HG03354 (cell line): ENCODE measurements around the gene PLP1.
A peak's percentile ranks its signal among the peaks of the same experiment; 100 is the strongest.
"Not testable (repeated sequence)": the region's sequence is repeated elsewhere in the genome, so short reads cannot be mapped to it uniquely, and the experiment has no call there.

Experiments used
- ATAC-seq: cut with Tn5 transposase; IDR thresholded peaks from one replicate; pipeline ENCODE4 v1.9.1; 2021; ENCODE audit warnings: mild to moderate bottlenecking; ENCODE audit not compliant: unreplicated experiment, poor library complexity, severe bottlenecking

PLP1 gene

GRCh38 chrX:103779141-103779789, 2.6 kb downstream of the PLP1 start:
- no peak for ATAC-seq

- ATAC-seq: no peak
Observed at GRCh38 chrX:103780336-103781061, 3.9 kb downstream of the PLP1 start.

- ATAC-seq: no peak
Observed at GRCh38 chrX:103781062-103781402, 4.4 kb downstream of the PLP1 start.

GRCh38 chrX:103781706-103782105, 5.1 kb downstream of the PLP1 start:
- no peak for ATAC-seq

- ATAC-seq: no peak
Observed at GRCh38 chrX:103782640-103783039, 6.0 kb downstream of the PLP1 start.

- ATAC-seq: no peak
Observed at GRCh38 chrX:103783196-103783595, 6.6 kb downstream of the PLP1 start.

- ATAC-seq: no peak
Observed at GRCh38 chrX:103783971-103784370, 7.3 kb downstream of the PLP1 start.

GRCh38 chrX:103789004-103789403, 12.4 kb downstream of the PLP1 start:
- peak; percentile 88 for ATAC-seq

GRCh38 chrX:103791228-103791627, 14.6 kb downstream of the PLP1 start:
- ATAC-seq: no peak

GRCh38 chrX:103791826-103792485, 15.3 kb downstream of the PLP1 start:
- no peak for ATAC-seq

GRCh38 chrX:103792916-103793544, 16.4 kb downstream of the PLP1 start:
- ATAC-seq: no peak

GRCh38 chrX:103793545-103793940, 16.9 kb downstream of the PLP1 start:
- ATAC-seq: no peak

GRCh38 chrX:103794119-103794518, 17.5 kb downstream of the PLP1 start:
- no peak for ATAC-seq

GRCh38 chrX:103797691-103798090, 21.1 kb downstream of the PLP1 start:
- ATAC-seq: no peak

- ATAC-seq: no peak
Observed at GRCh38 chrX:103800318-103800717, 23.7 kb downstream of the PLP1 start.

GRCh38 chrX:103805860-103806259, 29.2 kb downstream of the PLP1 start:
- no peak for ATAC-seq

- ATAC-seq: no peak
Observed at GRCh38 chrX:103806862-103807474, 30.3 kb downstream of the PLP1 start.

GRCh38 chrX:103811858-103812257, 35.2 kb downstream of the PLP1 start:
- no peak for ATAC-seq

GRCh38 chrX:103817101-103817500, 40.5 kb downstream of the PLP1 start:
- ATAC-seq: not testable (repeated sequence)

- peak; percentile 74 for ATAC-seq
Observed at GRCh38 chrX:103817502-103817901, 40.9 kb downstream of the PLP1 start.
